Keratinocyte (primary cell): Measurements from ENCODE around the gene PABPN1L.

ENCODE experiments used
- EZH2 ChIP-seq: IDR thresholded peaks from one replicate; pipeline ENCODE4 v1.6.1; 2012; ENCODE audit warnings: inconsistent platforms, mild to moderate bottlenecking, low read length, moderate library complexity
- TF ChIP-seq, protein P1 (sequence below), 3 experiments: IDR thresholded peaks in 1 of 3; conservative IDR thresholded peaks in 1 of 3; optimal IDR thresholded peaks in 1 of 3; 2 replicates in 2 of 3; 3 replicates in 1 of 3; pipeline versions ENCODE3 to v1.5.1; 2011; ENCODE audit warnings: low read length in 3 of 3, mild to moderate bottlenecking in 3 of 3, moderate library complexity in 2 of 3, control low read depth in 1 of 3, inconsistent platforms in 1 of 3; ENCODE audit not compliant: insufficient read depth in 2 of 3; ENCODE audit errors: extremely low read depth in 1 of 3

DNA sequence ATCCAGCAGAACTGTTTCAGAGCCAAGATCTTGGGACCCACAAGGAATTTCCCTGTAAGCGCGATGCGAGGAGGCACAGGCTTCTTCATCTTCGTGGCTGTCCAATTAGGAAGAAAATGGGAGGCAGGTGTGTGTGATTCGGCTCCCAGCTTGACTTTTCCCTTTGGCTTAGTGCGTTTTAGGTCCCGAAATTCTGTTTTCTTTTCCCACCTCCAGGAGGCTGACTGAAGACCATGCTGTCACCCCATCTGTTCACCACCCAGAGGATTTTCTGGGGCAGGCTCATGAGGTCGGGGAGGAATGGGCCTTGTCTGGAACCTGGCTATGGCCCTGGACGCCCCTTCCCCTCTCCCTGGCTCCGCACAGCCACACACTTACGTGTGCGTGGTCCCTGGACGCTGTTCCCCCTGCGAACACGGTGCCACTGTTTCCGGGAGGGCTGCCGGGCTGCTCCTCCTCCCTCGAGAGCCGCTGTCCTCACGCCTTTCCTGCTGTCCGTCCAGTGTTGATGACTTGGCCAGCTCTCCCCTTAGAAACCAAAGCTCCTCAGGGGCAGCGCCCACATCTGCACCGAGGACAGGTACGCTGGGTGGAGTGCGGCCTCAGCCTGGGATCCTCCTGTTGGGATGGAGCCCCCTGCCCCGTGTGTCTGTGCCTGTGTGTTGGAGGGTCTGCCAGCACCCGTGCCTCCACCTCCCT lies 2.7 kb upstream of the PABPN1L start:
- TF ChIP-seq, protein P1, sequence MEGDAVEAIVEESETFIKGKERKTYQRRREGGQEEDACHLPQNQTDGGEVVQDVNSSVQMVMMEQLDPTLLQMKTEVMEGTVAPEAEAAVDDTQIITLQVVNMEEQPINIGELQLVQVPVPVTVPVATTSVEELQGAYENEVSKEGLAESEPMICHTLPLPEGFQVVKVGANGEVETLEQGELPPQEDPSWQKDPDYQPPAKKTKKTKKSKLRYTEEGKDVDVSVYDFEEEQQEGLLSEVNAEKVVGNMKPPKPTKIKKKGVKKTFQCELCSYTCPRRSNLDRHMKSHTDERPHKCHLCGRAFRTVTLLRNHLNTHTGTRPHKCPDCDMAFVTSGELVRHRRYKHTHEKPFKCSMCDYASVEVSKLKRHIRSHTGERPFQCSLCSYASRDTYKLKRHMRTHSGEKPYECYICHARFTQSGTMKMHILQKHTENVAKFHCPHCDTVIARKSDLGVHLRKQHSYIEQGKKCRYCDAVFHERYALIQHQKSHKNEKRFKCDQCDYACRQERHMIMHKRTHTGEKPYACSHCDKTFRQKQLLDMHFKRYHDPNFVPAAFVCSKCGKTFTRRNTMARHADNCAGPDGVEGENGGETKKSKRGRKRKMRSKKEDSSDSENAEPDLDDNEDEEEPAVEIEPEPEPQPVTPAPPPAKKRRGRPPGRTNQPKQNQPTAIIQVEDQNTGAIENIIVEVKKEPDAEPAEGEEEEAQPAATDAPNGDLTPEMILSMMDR (optimal IDR thresholded peaks at IDR 0.05 in 1 of 3, IDR thresholded peaks at IDR 0.05 in 1 of 3, conservative IDR thresholded peaks at IDR 0.05 in 1 of 3; ENCODE audit: extremely low read depth in 1 of 3, insufficient read depth in 2 of 3, low read length in 3 of 3), result no peak
- TF ChIP-seq EZH2, result no peak
